ENCODE data around the gene BEGAIN. TPM values are rescaled to one million over a fixed set of nuclear protein-coding genes. Genes with fewer than 3 reads are reported as not detected.

Gene BEGAIN
- total RNA-seq, 4 donors from 2014 or later, result 0.51 to 1.8 TPM; not detected in 2

DNA sequence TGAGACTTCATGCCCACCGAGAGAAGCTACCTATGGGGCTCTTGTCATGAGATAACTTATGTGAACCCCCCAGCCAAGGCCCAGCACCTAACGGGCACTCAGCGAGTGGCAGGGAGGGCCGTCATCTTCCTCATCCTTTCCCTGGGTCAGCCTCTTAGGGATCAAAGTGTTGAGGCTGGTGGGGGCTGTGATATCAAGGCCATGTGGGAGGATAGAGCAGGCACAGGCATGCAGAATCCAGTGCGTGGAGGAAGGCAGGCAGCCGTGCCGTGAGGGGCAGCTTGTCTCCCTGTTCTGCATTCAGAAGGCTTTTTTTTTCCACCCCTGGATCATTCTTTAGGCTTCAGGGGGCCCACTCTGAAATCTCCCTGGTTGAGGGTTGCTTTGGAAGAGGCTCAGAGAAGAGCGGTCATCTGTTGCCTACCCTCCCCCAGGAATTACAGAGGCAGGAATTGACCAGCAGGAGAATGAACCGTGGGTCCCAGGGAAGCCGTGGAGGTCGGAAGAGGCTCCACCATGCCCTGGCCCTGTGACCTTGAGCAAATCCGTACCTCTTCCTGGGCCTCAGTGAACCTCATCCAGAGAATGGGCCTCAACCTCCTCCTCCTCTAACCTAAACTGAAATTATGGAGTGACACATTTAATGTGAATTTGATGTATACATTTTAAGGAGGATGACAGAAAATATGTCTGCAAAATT lies 62.8 kb downstream of the BEGAIN start:
- TF ChIP-seq, protein P1, sequence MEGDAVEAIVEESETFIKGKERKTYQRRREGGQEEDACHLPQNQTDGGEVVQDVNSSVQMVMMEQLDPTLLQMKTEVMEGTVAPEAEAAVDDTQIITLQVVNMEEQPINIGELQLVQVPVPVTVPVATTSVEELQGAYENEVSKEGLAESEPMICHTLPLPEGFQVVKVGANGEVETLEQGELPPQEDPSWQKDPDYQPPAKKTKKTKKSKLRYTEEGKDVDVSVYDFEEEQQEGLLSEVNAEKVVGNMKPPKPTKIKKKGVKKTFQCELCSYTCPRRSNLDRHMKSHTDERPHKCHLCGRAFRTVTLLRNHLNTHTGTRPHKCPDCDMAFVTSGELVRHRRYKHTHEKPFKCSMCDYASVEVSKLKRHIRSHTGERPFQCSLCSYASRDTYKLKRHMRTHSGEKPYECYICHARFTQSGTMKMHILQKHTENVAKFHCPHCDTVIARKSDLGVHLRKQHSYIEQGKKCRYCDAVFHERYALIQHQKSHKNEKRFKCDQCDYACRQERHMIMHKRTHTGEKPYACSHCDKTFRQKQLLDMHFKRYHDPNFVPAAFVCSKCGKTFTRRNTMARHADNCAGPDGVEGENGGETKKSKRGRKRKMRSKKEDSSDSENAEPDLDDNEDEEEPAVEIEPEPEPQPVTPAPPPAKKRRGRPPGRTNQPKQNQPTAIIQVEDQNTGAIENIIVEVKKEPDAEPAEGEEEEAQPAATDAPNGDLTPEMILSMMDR (IDR thresholded peaks at IDR 0.05; ENCODE audit: low read depth), result no peak

DNA sequence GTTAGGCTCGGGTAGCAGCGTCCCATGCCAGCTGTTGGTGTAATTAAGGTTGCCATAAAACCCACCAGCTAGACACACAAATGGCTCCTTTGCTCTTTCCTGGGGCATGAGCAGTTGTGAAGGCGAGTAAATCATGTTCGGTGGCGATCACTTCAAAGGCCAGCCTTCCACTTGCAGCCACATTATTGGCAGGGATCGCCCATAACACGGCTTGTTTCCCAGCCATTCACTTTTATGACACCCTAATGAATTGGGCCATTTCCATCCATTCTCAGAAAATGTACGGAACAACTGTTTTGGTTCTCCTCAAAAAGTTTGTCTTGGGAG lies 63.4 kb downstream of the BEGAIN start:
- TF ChIP-seq, protein P1 (IDR thresholded peaks at IDR 0.05; ENCODE audit: low read depth), result no peak

- TF ChIP-seq, protein P1 (IDR thresholded peaks at IDR 0.05; ENCODE audit: low read depth), result no peak
These were observed 63.9 kb downstream of the BEGAIN start for GRCh38 chr14:100523131-100523842.

GRCh38 chr14:100522616-100523099 lies 64.6 kb downstream of the BEGAIN start:
- TF ChIP-seq, protein P1 (IDR thresholded peaks at IDR 0.05; ENCODE audit: low read depth), result no peak

DNA sequence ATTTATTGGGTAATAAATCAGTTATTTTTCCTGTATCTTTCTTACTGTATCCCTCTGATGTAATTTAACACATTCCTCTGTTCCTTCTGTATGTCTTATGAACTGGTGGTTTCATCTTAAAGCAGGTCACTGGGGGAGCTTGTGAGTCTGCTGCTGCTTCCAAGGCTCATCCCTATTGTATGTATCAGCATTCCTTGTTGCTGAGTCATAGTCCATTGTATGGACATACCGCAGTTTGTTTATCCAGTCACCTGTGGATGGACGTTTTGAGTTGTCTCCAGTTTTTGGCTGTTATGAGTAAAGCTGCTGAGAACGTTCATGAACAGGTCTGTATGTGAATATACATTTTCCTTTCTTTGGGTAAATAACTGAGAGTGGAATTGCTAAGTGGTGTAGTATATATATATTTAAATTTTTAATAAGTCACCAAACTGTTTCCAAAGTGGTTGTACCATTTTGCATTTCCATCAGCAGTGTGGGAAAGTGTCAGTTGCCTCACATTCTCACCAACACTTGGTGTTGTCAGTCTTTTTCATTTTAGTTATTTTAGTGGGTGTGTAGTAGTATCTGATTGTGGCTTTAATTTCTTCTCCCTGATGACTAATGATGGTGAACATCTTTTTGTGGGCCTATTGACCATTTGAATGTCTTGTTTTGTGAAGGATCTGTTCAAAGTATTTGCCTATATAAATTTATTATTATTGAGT lies 82.7 kb downstream of the BEGAIN start:
- TF ChIP-seq, protein P1 (IDR thresholded peaks at IDR 0.05; ENCODE audit: low read depth), result no peak

DNA sequence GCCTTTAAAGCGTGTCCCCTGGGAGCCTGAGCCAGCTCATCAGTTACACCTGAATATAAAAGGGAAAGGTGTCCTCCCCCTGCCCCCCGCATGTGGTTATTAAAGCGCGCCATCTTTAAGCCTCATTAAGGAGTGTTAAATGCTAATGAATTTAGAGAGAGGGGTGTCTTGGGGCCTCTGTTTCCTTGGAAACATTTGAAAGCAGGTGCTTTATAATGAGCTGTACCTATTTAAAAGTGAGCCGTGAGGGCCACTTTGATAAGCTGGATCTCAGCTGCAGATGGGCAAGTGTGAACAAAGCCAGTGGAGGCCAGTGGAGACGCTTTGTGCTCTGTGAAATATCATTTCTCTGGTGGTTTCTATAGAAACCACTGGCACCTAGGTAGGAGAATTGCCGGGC lies 84.0 kb downstream of the BEGAIN start:
- TF ChIP-seq, protein P1 (IDR thresholded peaks at IDR 0.05; ENCODE audit: low read depth), result no peak

All from subcutaneous adipose tissue (tissue), 4 donors.